K562 (cell line): ENCODE data around the gene TOX3. TPM values are rescaled to one million over a fixed set of nuclear protein-coding genes. Genes with fewer than 3 reads are reported as not detected.

Experiments
- ATAC-seq: fragments of 200-7000 bp; cut with Tn5 transposase; 3 replicates; pipeline ENCODE4 v1.9.1; 2020; ENCODE audit warnings: moderate library complexity
- BruUV-seq: library from RNA; stranded (reverse); fragments of 400-500 nt; replicated peaks from 2 replicates; lab custom pipeline; 2021; lab: Mats Ljungman, UMichigan
- CTCF ChIA-PET: fragments of 300-600 bp; formaldehyde crosslinking; extraction: SDS; loops from one replicate; lab custom pipeline; 2021; ENCODE audit warnings: low intra/inter-chr PET ratio; lab: Yijun Ruan, JAX
- POLR2A ChIA-PET: fragments of 300-600, 350-650 bp; sonication (Branson Sonifier 250); formaldehyde crosslinking; extraction: SDS; loops from one replicate; lab custom pipeline; 2021; ENCODE audit warnings: antibody characterized with exemption, inconsistent platforms; lab: Yijun Ruan, JAX
- DNase-seq, 4 experiments: peaks; one replicate each; pipeline versions ENCODE4 v3.0.0 to v3.0.0-alpha.2; 2011 to 2018; ENCODE audit warnings: low spot score in 3 of 4, mixed read lengths in 3 of 4; ENCODE audit errors: extremely low read depth in 1 of 4
- FAIRE-seq: peaks from 2 replicates; lab custom pipeline; 2011; peaks lifted over from hg19 to GRCh38; lab: Jason Lieb, UNC
- H2AFZ ChIP-seq: 2 replicates; pipeline ENCODE4 v1.6.0; 2011; ENCODE audit warnings: low read depth, low read length, control low read depth, inconsistent platforms
- H3K27ac ChIP-seq: fragments of 200-600 bp; 3 replicates; pipeline ENCODE4 v1.8.0; 2011; ENCODE audit warnings: low read depth, mild to moderate bottlenecking, control low read depth, inconsistent platforms, low read length, moderate library complexity, mixed read lengths; ENCODE audit errors: extremely low read depth
- H3K27me3 ChIP-seq, 2 experiments: fragments of 300-600 bp in 1 of 2; 2 replicates in 1 of 2; 3 replicates in 1 of 2; pipeline versions ENCODE4 v1.6.0 to v1.8.0; 2011; ENCODE audit warnings: inconsistent platforms in 2 of 2, low read length in 2 of 2, mild to moderate bottlenecking in 1 of 2, mixed read lengths in 1 of 2, moderate library complexity in 1 of 2; ENCODE audit not compliant: control insufficient read depth in 2 of 2, insufficient read depth in 2 of 2
- H3K36me3 ChIP-seq: fragments of 300-600 bp; 3 replicates; pipeline ENCODE4 v1.8.0; 2011; ENCODE audit warnings: mild to moderate bottlenecking, low read length, inconsistent platforms; ENCODE audit not compliant: control insufficient read depth, insufficient read depth
- H3K4me1 ChIP-seq, 2 experiments: fragments of 200-600 bp in 1 of 2; replicated peaks in 1 of 2; 2 replicates in 1 of 2; 3 replicates in 1 of 2; pipeline versions ENCODE4 v1.5.1 to v1.8.0; 2011; ENCODE audit warnings: inconsistent platforms in 2 of 2, low read length in 2 of 2, mild to moderate bottlenecking in 1 of 2, mixed read lengths in 1 of 2, moderate library complexity in 1 of 2; ENCODE audit not compliant: control insufficient read depth in 2 of 2, insufficient read depth in 2 of 2
- H3K4me2 ChIP-seq: 2 replicates; pipeline ENCODE4 v1.6.1; 2011; ENCODE audit warnings: low read length, control low read depth, inconsistent platforms, mixed read lengths; ENCODE audit not compliant: insufficient read depth
- H3K4me3 ChIP-seq: fragments of 200-600 bp; sonication (generic), shearing (Covaris generic); 2 replicates; pipeline ENCODE4 v1.5.1; 2016; ENCODE audit warnings: control low read depth, inconsistent platforms
- H3K79me2 ChIP-seq: fragments of 200-600 bp; 3 replicates; pipeline ENCODE4 v1.8.0; 2011; ENCODE audit warnings: low read length, inconsistent platforms; ENCODE audit not compliant: control insufficient read depth, insufficient read depth
- H3K9ac ChIP-seq, 2 experiments: 2 replicates each; pipeline versions ENCODE4 v1.6.0 to v1.6.1; 2011; ENCODE audit warnings: low read depth in 2 of 2, low read length in 2 of 2, control low read depth in 1 of 2, inconsistent platforms in 1 of 2, mild to moderate bottlenecking in 1 of 2, mixed read lengths in 1 of 2; ENCODE audit not compliant: insufficient read depth in 1 of 2
- H3K9me1 ChIP-seq: one replicate; pipeline ENCODE4 v1.6.0; 2011; ENCODE audit warnings: inconsistent platforms, mild to moderate bottlenecking, low read length, moderate library complexity; ENCODE audit not compliant: control insufficient read depth, insufficient read depth
- H3K9me3 ChIP-seq: replicated peaks from 2 replicates; pipeline ENCODE4 v1.5.1; 2011; ENCODE audit warnings: low read depth, low read length, inconsistent platforms; ENCODE audit not compliant: control insufficient read depth, insufficient read depth
- H4K20me1 ChIP-seq: replicated peaks from 2 replicates; pipeline ENCODE4 v1.6.1; 2011; ENCODE audit warnings: low read length, inconsistent platforms, mixed read lengths; ENCODE audit not compliant: control insufficient read depth, insufficient read depth
- CCNT2 ChIP-seq: IDR thresholded peaks from 2 replicates; pipeline ENCODE4 v1.6.1; 2011; ENCODE audit warnings: borderline replicate concordance, low read depth, mild to moderate bottlenecking, moderate library complexity, mixed read lengths, low read length; ENCODE audit not compliant: insufficient read length; ENCODE audit errors: extremely low read depth
- ESRRB ChIP-seq: fragments of 250-450 bp; sonication (Bioruptor Pico); IDR thresholded peaks from 2 replicates; pipeline ENCODE4 v1.5.0; 2020; ENCODE audit warnings: mild to moderate bottlenecking, moderate library complexity, borderline replicate concordance
- MTA1 ChIP-seq: fragments of 450-650 bp; IDR thresholded peaks from 2 replicates; pipeline ENCODE4 v1.6.1; 2017; ENCODE audit warnings: borderline replicate concordance
- MYBL2 ChIP-seq, 2 experiments: fragments of 450-650 bp in 1 of 2; sonication (generic) in 1 of 2; formaldehyde crosslinking in 1 of 2; IDR thresholded peaks; 2 replicates each; pipeline versions ENCODE4 v1.6.1 to v1.8.1; 2017 to 2022; ENCODE audit warnings: borderline replicate concordance in 1 of 2, inconsistent platforms in 1 of 2, low read depth in 1 of 2, mild to moderate bottlenecking in 1 of 2, missing genetic modification reagents in 1 of 2, moderate library complexity in 1 of 2
- NEUROD1 ChIP-seq: fragments of 150-350 bp; IDR thresholded peaks from 2 replicates; pipeline ENCODE4 v1.6.1; 2014; ENCODE audit warnings: borderline replicate concordance, low read length, low read depth; ENCODE audit not compliant: partially characterized antibody
- NRF1 ChIP-seq, 2 experiments: fragments of 450-650 bp; IDR thresholded peaks in 1 of 2; conservative IDR thresholded peaks in 1 of 2; 2 replicates each; pipeline ENCODE4 v1.6.1; 2014; ENCODE audit warnings: mild to moderate bottlenecking in 2 of 2
- SRSF9 ChIP-seq: fragments of 200-400 bp; formaldehyde crosslinking; IDR thresholded peaks from 2 replicates; pipeline ENCODE4 v1.6.1; 2017; ENCODE audit warnings: low read depth, low read length, borderline replicate concordance
- TAL1 ChIP-seq: fragments of 450-650 bp; IDR thresholded peaks from 2 replicates; pipeline ENCODE4 v1.6.1; 2016; ENCODE audit warnings: mild to moderate bottlenecking
- ZFX ChIP-seq: sonication (generic); formaldehyde crosslinking; IDR thresholded peaks from 2 replicates; pipeline ENCODE4 v1.8.0; 2022; ENCODE audit warnings: mild to moderate bottlenecking, missing genetic modification reagents, moderate library complexity
- ZKSCAN1 ChIP-seq: fragments of 150-350 bp; IDR thresholded peaks from 2 replicates; pipeline ENCODE4 v1.6.1; 2016; ENCODE audit warnings: low read depth, low read length
- ZNF143 ChIP-seq: sonication (generic); formaldehyde crosslinking; IDR thresholded peaks from 2 replicates; pipeline ENCODE4 v1.9.0; 2022; ENCODE audit warnings: mild to moderate bottlenecking, missing genetic modification reagents
- WGBS: fragments of 100-300 bp; shearing (Covaris generic); methylation state at CpG from one replicate; pipeline ENCODE4 v1.1.6; 2016; ENCODE audit warnings: low coverage, mixed read lengths; ENCODE audit not compliant: insufficient coverage; ENCODE audit errors: missing lambda C conversion rate; 5-methylcytosine and 5-hydroxymethylcytosine counted together
- in situ Hi-C: fragments of 300-500 bp; cut with MboI; formaldehyde crosslinking; loops from 4 replicates; pipeline ENCODE4 v1.15.0; 2018; ENCODE audit warnings: inconsistent platforms, mixed read lengths
- intact Hi-C: fragments of 100-400 bp; cut with micrococcal nuclease; formaldehyde crosslinking; loops from 2 replicates; pipeline ENCODE4 v1.14.2; 2022
- polyA plus RNA-seq, 8 experiments: library from polyadenylated mRNA; depleted of rRNA in 4 of 8; stranded (reverse) in 5 of 8; unstranded in 3 of 8; fragments of >200 nt; fragmentation: Nextera tagmentation in 2 of 8; fragmentation: Illumina TruSeq in 1 of 8; extraction: Ambion mirVana in 2 of 8; extraction: Trizol in 1 of 8; gene quantifications; 2 replicates each; pipeline versions ENCODE4 v1.2.1 to v1.2.3, GENCODE V29; 2011 to 2014; ENCODE audit warnings: inconsistent platforms in 1 of 8, missing spikeins in 1 of 8
- total RNA-seq, 7 experiments: library from RNA; depleted of rRNA in 6 of 7; stranded (reverse); fragments of >200 nt in 6 of 7; fragmentation: Illumina TruSeq in 2 of 7; extraction: Trizol in 2 of 7; gene quantifications; 2 replicates each; pipeline versions ENCODE4 v1.2.1 to v1.2.3, GENCODE V29; 2011 to 2021; ENCODE audit warnings: low replicate concordance in 1 of 7
- TF ChIP-seq, protein P1 (sequence below): IDR thresholded peaks from 2 replicates; pipeline ENCODE4 v1.6.1; 2016; ENCODE audit warnings: missing genetic modification characterization, missing compliant biosample characterization

The TOX3 gene
- total and polyA plus RNA-seq, 9 of the 15 experiments (the other 6 are each of a cell fraction or from before 2014, with no cell fraction given) = not detected

- FAIRE-seq = no peak
- H3K9me1 ChIP-seq = no peaks in the 10 kb centered on the region
- H2AFZ ChIP-seq = no peak overlapping the region
- no TSS peak for BruUV-seq
- H3K9me3 ChIP-seq = no peaks in the 10 kb centered on the region
- no peaks in the 10 kb centered on the region for H3K27me3 ChIP-seq
- no peaks in the 10 kb centered on the region for H4K20me1 ChIP-seq
- TF ChIP-seq ESRRB (CRISPR knock-in tag) (no peak), ZFX (no peak), NRF1 (conservative IDR thresholded peaks at IDR 0.05 in 1 of 2, IDR thresholded peaks at IDR 0.05 in 1 of 2) (no peak), ZNF143 (CRISPR knock-in tag) (no peak), MTA1 (no peak), SRSF9 (no peak), MYBL2 (IDR thresholded peaks at IDR 0.05; ENCODE audit: low read depth) (no peak), MYBL2 (CRISPR knock-in tag; IDR thresholded peaks at IDR 0.05; ENCODE audit: borderline replicate concordance) (no peak), ZKSCAN1 (no peak), TAL1 (no peak), CCNT2 (no peak), NEUROD1 (no peak)
- TF ChIP-seq, protein P1, sequence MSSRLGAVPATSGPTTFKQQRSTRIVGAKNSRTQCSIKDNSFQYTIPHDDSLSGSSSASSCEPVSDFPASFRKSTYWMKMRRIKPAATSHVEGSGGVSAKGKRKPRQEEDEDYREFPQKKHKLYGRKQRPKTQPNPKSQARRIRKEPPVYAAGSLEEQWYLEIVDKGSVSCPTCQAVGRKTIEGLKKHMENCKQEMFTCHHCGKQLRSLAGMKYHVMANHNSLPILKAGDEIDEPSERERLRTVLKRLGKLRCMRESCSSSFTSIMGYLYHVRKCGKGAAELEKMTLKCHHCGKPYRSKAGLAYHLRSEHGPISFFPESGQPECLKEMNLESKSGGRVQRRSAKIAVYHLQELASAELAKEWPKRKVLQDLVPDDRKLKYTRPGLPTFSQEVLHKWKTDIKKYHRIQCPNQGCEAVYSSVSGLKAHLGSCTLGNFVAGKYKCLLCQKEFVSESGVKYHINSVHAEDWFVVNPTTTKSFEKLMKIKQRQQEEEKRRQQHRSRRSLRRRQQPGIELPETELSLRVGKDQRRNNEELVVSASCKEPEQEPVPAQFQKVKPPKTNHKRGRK (tag) = no peak
- WGBS = 0% methylated on average over 4 of the region's 4 CpGs
- no peak overlapping the region for H3K4me2 ChIP-seq
- H3K9ac ChIP-seq = no peak overlapping the region
- intact Hi-C loops (no loop called here), in situ Hi-C loops (no loop called here)
- H3K27ac ChIP-seq = no peak overlapping the region
- no peaks in the 10 kb centered on the region for H3K79me2 ChIP-seq
- no peaks in the 10 kb centered on the region for H3K36me3 ChIP-seq
- H3K4me3 ChIP-seq = no peak overlapping the region
- ATAC-seq = no peak
- ChIA-PET CTCF (no interaction called here), POLR2A (no interaction called here)
- no peaks in the 10 kb centered on the region for H3K4me1 ChIP-seq
- no peak for DNase-seq
Measured at GRCh38 chr16:52512297-52512987, 34.5 kb downstream of the TOX3 start.
